ENCODE results near the gene BPNT1.
"Not testable (repeated sequence)": the region's sequence is repeated elsewhere in the genome, so short reads cannot be mapped to it uniquely, and the experiment has no call there.

Gene BPNT1

DNA sequence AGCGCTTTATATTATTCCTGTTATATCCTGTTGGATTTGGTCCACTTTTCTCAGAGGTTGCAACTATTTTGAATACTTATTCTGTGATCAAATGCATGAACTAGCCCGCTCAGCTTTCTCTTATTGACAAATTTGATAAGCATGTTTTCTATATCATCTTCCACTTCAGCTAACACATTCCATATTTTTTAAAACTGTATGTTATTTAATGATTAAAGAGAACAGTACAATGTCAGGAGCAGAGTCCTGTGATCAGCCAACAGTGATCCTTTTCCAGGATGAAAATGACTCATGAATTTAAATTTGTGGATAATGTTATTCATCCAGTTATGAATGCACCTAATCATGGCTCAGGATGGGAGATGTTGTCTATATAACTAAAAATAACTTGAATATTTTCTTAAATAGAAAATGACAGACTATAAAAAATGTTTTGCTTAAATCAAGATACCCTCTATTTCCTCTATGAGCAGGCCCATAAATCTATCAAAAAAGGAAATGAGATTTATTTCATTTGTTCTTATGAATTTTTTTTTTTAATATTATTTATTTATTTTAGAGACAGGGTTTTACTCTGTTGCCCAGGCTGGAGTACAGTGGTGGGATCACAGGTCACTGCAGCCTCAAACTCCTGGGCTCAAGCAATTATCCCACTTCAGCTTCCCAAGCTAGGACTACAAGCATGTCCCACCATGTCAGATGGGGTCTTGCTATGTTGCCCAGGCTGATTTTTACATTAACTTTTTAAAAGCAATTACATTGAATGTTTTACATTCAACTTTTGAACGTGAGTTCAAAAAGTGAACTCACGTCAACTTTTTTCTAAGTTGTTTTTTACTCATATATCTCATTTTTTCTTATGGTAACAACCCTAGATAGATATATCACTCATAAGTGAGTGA, 12.5 kb downstream of the BPNT1 start:
- no peak for DNase-seq

GRCh38 chr1:220067269-220068204, 22.1 kb downstream of the BPNT1 start:
- DNase-seq: no peak

- DNase-seq: no peak
These were observed 27.0 kb downstream of the BPNT1 start for GRCh38 chr1:220062629-220063028.

DNA sequence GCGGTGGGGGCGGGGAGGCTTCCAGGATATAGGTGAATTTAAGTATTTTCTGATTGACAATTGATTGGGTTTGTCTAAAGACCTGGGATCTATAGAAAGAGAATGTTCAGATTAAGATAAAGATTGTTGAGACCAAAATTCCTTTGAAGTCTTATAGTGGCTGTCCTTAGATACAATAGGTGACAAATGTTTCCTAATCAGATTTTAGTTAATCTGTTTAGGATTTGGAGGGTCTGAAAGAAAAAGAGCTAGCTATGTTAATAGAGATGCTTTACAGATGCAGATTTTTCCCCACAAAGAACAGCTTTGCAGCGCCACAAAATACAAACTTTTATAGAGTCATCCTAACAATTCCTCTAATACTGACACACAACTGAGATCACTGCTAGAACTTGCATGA, 28.7 kb downstream of the BPNT1 start:
- DNase-seq: no peak

- no peak for DNase-seq
These were observed 33.2 kb downstream of the BPNT1 start for GRCh38 chr1:220056374-220056773.

DNA sequence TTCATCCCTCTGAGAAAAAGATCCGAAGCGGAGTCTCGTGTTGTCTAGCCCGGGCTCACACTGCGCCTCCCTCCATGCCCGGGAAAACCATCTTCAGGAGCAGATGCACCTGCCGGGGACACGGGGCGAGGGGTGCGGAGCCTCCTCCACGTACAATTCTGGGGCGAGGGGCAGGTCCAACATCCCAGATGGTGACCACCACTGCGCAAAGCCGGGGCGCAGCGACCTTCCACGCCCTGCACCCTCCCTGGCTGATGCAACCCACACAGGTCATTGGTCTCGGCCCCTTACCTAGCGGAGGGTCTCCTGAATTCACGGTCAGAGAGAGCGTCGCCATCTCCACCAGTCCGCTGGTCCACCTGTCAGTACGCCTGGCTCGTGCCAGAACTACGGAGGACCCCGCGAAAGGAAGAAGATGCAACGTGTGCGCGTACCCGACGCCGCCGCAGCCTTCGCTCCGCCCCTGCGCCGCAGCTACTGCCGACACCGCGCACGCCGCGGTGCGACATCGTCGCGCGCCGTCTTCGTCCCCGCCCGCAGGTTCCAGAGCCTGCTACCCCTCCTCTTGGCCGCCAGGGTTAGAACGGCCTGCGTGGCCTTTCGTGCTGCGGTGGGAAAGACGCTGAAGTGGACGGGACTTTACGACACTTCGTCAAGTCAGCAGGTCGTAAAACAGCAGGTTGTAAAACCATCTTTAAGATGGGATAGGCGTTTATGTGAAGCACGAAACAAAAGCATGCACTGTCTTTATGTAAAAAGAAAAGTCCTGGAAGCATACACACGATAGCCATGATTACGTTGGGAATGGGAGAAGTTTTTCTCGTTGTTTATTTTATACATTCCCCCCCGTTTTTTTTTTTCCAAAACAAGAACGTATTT, 43.3 kb downstream of the BPNT1 start, which contains the start of gene EPRS1:
Gene EPRS1 (minus strand): TSS at position 454 of the 879 bp plus-strand sequence. CDS start 117 bp downstream, at position 337.
- DNase-seq: peak; percentile 81

- no peak for DNase-seq
These were observed 44.1 kb downstream of the BPNT1 start for GRCh38 chr1:220045356-220046051.

- DNase-seq: no peak
These were observed 44.8 kb downstream of the BPNT1 start for GRCh38 chr1:220044678-220045355.

DNA sequence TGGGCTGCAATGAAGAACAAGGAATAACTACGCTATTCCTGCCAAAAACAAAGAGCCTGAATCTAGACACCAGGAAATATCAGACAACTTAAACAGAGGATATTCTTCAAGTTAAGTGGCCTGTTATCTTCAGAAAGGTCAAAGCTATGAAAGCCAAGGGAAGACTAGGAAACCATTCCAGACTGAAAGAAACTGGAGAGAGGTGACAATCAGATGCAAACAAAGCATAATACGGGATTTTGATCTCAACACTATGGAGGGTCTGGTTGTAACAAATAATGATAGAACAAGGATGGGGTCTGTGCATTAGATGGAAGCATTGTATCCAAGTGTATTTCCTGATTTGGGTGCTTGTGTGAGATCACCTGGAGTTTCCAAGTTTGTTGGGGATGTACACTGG, 45.9 kb downstream of the BPNT1 start:
- no peak for DNase-seq

DNA sequence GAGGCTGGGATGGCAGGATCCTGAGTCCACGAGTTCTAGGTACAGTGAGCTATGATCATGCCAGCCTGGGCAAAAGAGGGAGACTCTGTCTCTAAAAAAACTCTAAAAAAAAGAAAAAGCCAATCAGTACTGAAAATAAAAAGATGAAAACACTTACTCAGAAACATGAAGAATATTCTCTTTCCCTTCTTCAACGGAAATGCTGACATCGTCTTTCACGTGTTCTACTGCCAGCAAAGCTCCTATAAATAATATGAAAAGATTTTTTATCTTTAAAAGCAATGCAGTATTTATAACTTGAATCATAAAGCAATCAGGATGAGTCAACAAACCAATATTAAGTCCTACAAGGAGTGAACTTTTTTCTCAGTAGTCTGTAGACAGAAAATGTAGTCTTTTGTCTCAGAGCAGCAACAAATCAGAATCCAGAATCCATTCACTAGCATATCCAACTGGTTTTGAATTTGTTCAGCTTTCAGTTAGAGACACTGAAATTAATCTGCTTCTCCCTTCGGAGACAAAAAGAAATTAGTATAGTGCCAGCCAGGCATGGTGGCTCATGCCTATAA, 49.5 kb downstream of the BPNT1 start:
- no peak for DNase-seq

- DNase-seq: no peak
These were observed 50.9 kb downstream of the BPNT1 start for GRCh38 chr1:220038640-220039039.

DNA sequence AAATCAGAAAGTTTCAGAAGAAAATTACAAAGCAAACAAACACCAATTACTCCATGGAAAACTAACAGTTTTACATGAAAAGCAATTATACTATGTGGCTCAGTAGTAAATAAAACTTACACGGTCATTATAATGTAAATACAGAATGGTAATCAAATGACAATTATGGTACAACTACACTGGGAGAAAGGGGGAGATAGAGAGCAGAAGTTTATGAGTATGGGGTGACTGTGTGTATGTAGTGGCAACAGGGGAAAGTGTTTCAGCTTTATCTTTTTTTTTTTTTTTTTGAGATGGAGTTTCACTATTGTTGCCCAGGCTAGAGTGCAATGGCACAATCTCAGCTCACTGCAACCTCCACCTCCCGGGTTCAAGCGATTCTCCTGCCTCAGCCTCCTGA, 51.8 kb downstream of the BPNT1 start:
- not testable (repeated sequence) for DNase-seq

- DNase-seq: no peak
These were observed 56.7 kb downstream of the BPNT1 start for GRCh38 chr1:220032911-220033310.

- no peak for DNase-seq
These were observed 58.3 kb downstream of the BPNT1 start for GRCh38 chr1:220031287-220031686.

- DNase-seq: no peak
These were observed 61.2 kb downstream of the BPNT1 start for GRCh38 chr1:220028346-220028895.

DNA sequence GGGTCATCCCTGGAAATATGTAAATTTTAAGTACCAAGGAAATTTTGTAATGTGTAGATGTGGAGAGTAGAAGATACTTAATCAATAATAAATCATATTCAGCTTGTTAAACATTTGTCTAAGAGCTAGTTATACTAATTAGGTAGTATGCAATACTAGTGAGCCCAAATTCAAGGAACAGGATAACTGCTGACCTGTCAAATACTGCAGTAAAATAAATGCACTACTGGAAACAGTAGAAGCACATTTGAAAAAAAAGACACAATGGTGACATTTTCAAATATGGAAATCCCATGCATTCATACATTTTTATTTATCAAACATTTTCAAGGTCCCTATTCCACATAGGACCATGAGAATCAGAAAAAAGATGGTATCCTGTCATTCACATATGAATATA, 70.5 kb downstream of the BPNT1 start:
- no peak for DNase-seq

DNA sequence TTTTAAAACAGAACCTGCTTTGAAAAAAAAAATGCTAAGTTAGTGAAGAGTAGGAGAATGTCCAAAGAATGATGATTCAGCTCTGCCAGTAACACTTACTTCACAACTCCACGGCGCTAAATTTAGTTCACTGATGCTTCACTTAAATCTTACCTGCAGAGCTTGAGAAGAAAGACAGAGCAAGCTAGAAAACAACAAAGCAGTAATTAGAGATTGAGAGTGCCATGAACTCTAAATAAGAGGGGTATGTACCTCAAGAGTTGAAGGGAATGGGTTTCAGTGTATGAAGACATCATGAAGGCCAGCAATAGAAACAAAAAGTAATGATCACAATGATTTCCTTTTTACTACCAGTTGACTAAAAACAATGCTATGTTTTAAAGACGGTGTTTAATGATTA, 76.1 kb downstream of the BPNT1 start:
- no peak for DNase-seq

DNA sequence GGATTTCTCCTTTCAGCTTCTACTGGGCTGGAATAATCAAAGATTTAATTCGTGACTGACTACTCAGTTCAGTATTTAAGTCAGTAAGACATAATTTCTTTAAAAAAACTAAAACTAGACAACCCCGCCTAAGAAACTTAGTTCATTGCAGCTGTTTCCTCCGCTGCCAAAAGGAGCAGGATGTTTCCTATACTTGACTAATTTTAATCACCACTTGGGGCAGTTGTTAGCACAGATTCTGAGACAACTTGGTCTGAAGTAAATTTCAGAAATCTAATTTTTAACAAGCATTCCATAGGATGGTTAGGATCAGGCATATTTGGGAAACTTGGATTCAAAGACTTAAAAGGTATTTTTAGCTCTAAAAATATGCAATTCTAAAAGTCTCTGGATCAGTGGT, 77.3 kb downstream of the BPNT1 start:
- no peak for DNase-seq

DNA sequence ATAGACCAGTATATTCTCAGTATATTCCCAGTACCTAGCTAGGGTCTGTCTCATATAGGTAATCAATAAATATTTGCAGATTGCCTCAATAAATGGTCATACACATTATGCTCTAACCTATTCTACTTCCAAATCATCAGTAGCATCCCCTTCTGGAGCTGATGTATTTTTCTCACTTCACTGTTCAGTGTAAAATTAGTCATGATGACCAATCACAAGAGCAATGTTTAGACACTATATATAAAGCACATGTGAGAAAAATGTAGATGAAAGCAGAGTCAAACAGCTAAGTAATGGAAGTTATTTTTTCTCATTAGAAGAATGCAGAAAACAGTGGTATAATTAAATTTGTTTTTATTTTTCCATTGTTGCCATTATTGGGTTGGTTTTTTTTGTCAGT, 78.0 kb downstream of the BPNT1 start:
- no peak for DNase-seq
